ENCODE results near the gene MAST4. TPM values are rescaled to one million over a fixed set of nuclear protein-coding genes. Genes with fewer than 3 reads are reported as not detected.

Gene MAST4
- total RNA-seq, 1 experiment from 2014 or later: 26.5 TPM

DNA sequence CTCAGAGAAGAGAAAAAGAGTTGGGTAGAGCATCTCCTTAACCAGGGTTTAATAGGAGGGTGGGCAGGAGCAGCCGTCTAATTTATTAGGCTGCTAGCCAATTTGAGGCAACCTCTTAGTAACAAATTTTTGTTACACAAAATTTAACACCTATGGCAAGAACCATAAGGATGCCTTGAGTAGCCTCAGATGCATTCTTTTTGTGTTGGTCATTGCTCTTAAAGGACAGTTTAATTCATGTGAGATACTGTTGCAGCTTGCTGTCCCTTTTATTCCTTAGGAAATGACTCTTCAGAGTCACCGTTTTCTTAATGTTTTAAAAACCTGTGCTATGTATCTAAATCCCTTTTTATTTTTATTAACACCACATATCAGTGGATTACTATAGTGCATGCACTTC lies 255.1 kb downstream of the MAST4 start:
- DNase-seq (ENCODE audit: unreplicated experiment): peak; percentile 34
- Mint-ChIP-seq H3K27me3 (ENCODE audit: insufficient read depth, unreplicated experiment) (no peaks in the 10 kb centered on the region), H3K4me3 (ENCODE audit: unreplicated experiment) (peak overlapping the region; percentile 53), H3K4me1 (ENCODE audit: insufficient read depth, unreplicated experiment) (peaks cover 16% of the 10 kb centered on the region), H3K9me3 (ENCODE audit: unreplicated experiment) (no peaks in the 10 kb centered on the region), H3K36me3 (ENCODE audit: insufficient read depth, unreplicated experiment) (no peaks in the 10 kb centered on the region), H3K27ac (ENCODE audit: low read depth, unreplicated experiment) (no peak overlapping the region)
- ChIA-PET CTCF (interaction anchor here (1.5 to 2.2 kb wide), 2 partner anchors 14 kb away, joined by 3 to 10 read pairs; no protein-coding TSS in a partner anchor), POLR2A (interaction anchor here (0.7 to 5.3 kb wide), 7 partner anchors 9 to 161 kb away, joined by 3 to 31 read pairs (median 6); no protein-coding TSS in a partner anchor)
- TF ChIP-seq, protein P1, sequence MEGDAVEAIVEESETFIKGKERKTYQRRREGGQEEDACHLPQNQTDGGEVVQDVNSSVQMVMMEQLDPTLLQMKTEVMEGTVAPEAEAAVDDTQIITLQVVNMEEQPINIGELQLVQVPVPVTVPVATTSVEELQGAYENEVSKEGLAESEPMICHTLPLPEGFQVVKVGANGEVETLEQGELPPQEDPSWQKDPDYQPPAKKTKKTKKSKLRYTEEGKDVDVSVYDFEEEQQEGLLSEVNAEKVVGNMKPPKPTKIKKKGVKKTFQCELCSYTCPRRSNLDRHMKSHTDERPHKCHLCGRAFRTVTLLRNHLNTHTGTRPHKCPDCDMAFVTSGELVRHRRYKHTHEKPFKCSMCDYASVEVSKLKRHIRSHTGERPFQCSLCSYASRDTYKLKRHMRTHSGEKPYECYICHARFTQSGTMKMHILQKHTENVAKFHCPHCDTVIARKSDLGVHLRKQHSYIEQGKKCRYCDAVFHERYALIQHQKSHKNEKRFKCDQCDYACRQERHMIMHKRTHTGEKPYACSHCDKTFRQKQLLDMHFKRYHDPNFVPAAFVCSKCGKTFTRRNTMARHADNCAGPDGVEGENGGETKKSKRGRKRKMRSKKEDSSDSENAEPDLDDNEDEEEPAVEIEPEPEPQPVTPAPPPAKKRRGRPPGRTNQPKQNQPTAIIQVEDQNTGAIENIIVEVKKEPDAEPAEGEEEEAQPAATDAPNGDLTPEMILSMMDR (IDR thresholded peaks at IDR 0.05; ENCODE audit: unreplicated experiment): no peak
- intact Hi-C loops (cut with micrococcal nuclease): no loop called here
- BruUV-seq (replicated peaks): no TSS peak

DNA sequence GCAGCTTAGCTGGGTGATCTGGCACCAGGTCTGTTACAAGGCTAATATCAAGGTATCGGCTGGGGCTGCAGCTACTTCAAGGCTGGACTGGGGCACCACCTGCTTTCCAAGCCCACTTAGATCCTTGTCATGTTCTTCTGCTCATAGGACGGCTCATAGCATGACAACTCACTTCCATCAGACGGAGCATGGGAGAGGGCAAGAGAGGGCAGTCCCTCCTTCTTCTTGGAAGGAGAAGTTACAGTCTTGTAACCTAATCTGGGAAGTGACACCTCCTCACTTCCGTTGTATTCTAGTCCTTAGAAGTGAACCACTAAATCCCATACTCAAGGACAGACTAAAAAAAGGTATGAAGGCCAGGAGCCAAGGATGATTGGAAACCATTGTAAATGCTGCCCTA lies 258.2 kb downstream of the MAST4 start:
- no peak overlapping the region for H3K4me3 Mint-ChIP-seq (ENCODE audit: unreplicated experiment)
- peaks cover 16% of the 10 kb centered on the region for H3K4me1 Mint-ChIP-seq (ENCODE audit: insufficient read depth, unreplicated experiment)
- H3K27me3 Mint-ChIP-seq (ENCODE audit: insufficient read depth, unreplicated experiment): no peaks in the 10 kb centered on the region
- no peak overlapping the region for H3K27ac Mint-ChIP-seq (ENCODE audit: low read depth, unreplicated experiment)
- intact Hi-C loops (cut with micrococcal nuclease): no loop called here
- no peak for DNase-seq (ENCODE audit: unreplicated experiment)
- BruUV-seq (replicated peaks): no TSS peak
- H3K36me3 Mint-ChIP-seq (ENCODE audit: insufficient read depth, unreplicated experiment): no peaks in the 10 kb centered on the region
- CTCF ChIA-PET: interaction anchor here (0.9 to 1.8 kb wide), 5 partner anchors 9 to 39 kb away, joined by 3 to 5 read pairs (median 4); no protein-coding TSS in a partner anchor
- POLR2A ChIA-PET: interaction anchor here (0.5 to 5.3 kb wide), 2 partner anchors 25 to 175 kb away, joined by 3 to 31 read pairs; no protein-coding TSS in a partner anchor
- TF ChIP-seq, protein P1 (IDR thresholded peaks at IDR 0.05; ENCODE audit: unreplicated experiment): no peak
- H3K9me3 Mint-ChIP-seq (ENCODE audit: unreplicated experiment): no peaks in the 10 kb centered on the region

DNA sequence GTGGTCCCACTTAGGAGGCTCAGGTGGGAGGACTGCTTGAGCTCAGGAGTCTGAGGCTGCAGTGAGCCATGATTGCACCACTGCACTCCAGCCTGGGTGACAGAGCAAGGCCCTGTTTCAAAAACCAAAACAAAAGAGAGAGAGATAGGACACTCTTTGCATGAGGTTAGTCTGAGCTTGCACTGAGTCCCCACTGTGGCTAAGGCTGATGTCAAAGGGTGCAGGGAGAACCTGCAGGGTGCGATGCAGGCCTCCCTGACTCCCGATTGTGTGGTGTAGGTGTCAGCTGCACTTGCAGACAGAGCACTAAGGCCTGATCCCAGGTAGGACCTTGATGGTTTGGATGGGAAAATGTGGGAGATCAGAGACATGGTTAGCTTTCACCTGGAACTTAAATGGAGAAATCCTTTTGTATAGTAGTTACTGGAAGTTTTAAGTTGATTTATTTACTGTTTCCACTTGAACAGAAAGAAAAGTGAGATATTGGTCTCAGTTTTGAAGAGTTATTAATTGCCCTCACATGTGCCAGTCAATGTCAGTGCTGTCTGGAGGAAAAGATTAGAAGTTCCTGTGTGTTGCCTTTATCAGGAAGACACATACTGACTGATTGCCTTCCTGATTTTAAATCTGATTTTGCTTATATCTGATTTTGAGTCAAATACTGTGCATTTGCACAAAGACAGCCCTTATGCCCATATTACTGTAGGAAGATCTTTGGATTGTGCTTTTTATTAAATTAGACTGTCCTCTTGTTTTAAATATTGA lies 260.0 kb downstream of the MAST4 start:
- no TSS peak for BruUV-seq (replicated peaks)
- Mint-ChIP-seq H3K4me1 (ENCODE audit: insufficient read depth, unreplicated experiment) (peaks cover 6% of the 10 kb centered on the region), H3K4me3 (ENCODE audit: unreplicated experiment) (no peak overlapping the region), H3K9me3 (ENCODE audit: unreplicated experiment) (no peaks in the 10 kb centered on the region), H3K27me3 (ENCODE audit: insufficient read depth, unreplicated experiment) (no peaks in the 10 kb centered on the region), H3K36me3 (ENCODE audit: insufficient read depth, unreplicated experiment) (no peaks in the 10 kb centered on the region), H3K27ac (ENCODE audit: low read depth, unreplicated experiment) (no peak overlapping the region)
- intact Hi-C loops (cut with micrococcal nuclease): no loop called here
- no peak for DNase-seq (ENCODE audit: unreplicated experiment)
- TF ChIP-seq, protein P1 (IDR thresholded peaks at IDR 0.05; ENCODE audit: unreplicated experiment): no peak
- ChIA-PET CTCF (interaction anchor here (0.6 to 0.8 kb wide), 2 partner anchors 8 to 19 kb away, joined by 3 read pairs; no protein-coding TSS in a partner anchor), POLR2A (interaction anchor here (1.0 to 5.3 kb wide), 2 partner anchors 27 to 34 kb away, joined by 5 to 31 read pairs; no protein-coding TSS in a partner anchor)

DNA sequence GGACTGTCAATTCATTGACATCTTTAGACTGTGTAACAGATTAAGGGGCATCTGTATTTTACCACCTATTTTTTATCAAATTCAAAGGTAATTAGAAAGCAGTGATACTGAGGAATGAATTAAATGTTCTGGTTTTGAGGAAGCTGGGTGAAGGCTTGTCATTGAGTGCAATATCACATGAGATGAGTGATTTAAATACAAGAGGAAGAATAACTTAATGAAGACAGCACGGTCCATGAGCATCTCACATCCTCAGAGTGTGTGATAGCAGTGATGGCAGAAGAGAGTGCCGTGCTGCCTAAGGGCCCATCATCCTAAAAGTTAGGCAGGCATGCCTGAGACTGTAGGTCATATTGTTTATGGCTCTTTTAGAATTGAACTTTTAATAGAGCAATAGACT lies 263.3 kb downstream of the MAST4 start:
- H3K27ac Mint-ChIP-seq (ENCODE audit: low read depth, unreplicated experiment): no peak overlapping the region
- no peak overlapping the region for H3K4me3 Mint-ChIP-seq (ENCODE audit: unreplicated experiment)
- intact Hi-C loops (cut with micrococcal nuclease): no loop called here
- no peak for DNase-seq (ENCODE audit: unreplicated experiment)
- POLR2A ChIA-PET: interaction anchor here (1.3 to 1.7 kb wide), 4 partner anchors 7 to 31 kb away, joined by 4 to 10 read pairs (median 6); no protein-coding TSS in a partner anchor
- TF ChIP-seq, protein P1 (IDR thresholded peaks at IDR 0.05; ENCODE audit: unreplicated experiment): no peak
- CTCF ChIA-PET: no interaction called here
- no peaks in the 10 kb centered on the region for H3K27me3 Mint-ChIP-seq (ENCODE audit: insufficient read depth, unreplicated experiment)
- H3K9me3 Mint-ChIP-seq (ENCODE audit: unreplicated experiment): no peaks in the 10 kb centered on the region
- no peaks in the 10 kb centered on the region for H3K36me3 Mint-ChIP-seq (ENCODE audit: insufficient read depth, unreplicated experiment)
- H3K4me1 Mint-ChIP-seq (ENCODE audit: insufficient read depth, unreplicated experiment): peaks cover 5% of the 10 kb centered on the region
- no TSS peak for BruUV-seq (replicated peaks)
